Eye (tissue), 1 donor: ENCODE results near the gene OR2S2.
A peak's percentile ranks its signal among the peaks of the same experiment; 100 is the strongest.
"Not testable (repeated sequence)": the region's sequence is repeated elsewhere in the genome, so short reads cannot be mapped to it uniquely, and the experiment has no call there.

Experiments
- DNase-seq: peaks from one replicate; pipeline ENCODE4 v3.0.0-alpha.2; 2015

OR2S2 gene

DNA sequence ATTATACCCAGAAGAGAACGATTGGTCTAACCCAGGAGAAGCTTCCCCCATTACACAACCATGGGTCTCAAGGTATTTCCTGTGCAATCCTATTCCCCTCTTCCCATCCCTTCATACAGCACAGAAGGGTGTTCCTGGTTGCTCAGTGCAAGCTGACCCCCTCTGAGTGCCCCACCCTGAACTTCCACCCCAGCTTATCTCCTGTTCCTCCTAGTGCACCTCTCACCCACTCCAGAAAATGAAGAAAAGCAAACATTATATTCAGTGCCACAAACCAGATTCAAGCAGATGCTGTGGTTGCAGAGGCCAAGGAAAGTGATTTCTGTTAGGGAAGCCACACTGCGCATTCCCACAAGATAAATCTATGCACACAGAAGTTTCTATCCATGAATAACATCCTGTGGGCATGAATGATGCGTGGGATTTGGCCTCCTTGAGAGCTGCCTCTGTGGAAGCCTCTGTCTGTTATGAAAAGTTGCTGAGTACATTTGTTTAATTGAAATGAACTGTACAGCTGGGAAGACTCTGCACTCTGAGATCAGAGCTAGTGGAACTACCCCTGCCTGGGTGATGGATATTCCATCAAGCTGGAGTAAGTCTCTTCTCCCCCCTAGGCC is 2.2 kb upstream of the OR2S2 start:
- DNase-seq = no peak

GRCh38 chr9:35956651-35957050 is 1.3 kb downstream of the OR2S2 start:
- DNase-seq = no peak

- DNase-seq = peak; percentile 88
Observed at GRCh38 chr9:35954942-35955546, 2.9 kb downstream of the OR2S2 start.

GRCh38 chr9:35952526-35953191 is 5.3 kb downstream of the OR2S2 start:
- no peak for DNase-seq

- no peak for DNase-seq
Observed at GRCh38 chr9:35951736-35952135, 6.2 kb downstream of the OR2S2 start.

DNA sequence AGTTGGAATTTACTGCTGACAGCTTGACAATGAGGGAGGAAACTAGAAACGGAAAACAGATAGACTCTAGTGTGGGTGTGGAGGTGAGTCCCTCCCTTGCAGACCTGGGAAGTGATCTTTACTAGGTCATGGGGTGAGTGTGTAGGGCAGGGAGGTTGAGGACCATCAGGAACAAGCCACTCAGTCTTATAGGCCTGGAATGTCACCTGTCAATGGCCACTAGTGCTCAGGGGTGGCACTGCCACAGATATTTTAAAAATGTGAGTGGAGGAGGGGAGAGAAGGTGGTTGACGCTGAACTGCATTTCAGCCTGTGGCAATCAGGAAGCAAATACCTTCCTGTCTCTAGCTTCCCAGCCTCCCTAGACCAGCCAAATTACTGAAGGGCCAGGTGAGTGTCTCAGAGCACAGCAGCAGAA is 9.0 kb downstream of the OR2S2 start:
- DNase-seq = no peak

GRCh38 chr9:35948451-35948850 is 9.5 kb downstream of the OR2S2 start:
- no peak for DNase-seq

DNA sequence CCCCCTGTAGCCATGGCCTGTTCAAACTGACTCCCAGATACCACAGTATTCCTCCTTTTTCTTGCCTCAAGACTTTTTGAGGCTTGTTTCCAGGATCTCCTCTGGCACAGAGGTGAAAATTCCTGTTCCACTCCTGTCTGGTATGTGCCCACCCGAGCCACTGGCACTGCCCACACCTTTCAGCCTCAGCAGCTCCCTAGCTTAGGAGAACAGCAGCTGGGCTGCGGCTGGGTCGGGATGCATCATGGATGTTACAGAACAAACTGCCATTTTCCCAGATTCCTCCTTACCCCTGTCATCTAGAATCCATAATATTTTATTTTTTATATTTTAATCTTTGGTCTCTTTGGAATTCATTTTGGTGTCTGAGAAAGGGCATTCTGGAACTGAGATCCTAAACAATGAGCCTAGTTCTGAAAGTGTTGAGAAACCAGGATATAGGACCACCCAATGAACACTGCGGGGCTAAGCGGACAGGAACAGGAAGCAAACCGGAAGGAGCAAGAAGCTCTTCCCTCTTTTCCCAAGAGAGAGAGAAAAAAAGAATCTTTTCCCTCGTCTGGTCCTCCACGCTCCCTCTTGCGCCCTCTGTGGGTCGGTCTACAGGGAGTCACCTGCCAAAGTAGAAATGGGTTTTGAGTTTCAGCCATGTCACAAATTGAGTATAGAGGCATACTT is 12.5 kb downstream of the OR2S2 start:
- DNase-seq = peak; percentile 90

DNA sequence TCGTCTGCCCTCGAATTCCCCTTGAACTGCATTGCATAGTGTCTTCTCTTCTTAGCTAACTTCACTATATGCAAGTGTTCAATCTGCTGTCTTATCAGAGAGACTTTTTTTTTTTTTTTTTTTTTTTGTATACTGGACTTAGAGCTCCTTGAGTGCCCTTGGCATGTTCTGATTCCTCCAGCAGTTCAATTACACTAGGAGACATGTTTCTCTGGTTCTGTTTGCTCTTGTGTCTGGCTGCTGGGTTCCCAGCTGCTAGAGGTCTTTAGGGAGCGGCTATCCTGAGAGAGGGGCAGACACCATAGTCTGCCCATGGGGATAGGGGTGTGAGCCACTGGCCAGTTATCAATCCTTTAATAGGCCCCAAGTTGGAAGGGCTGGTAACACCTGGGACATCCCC is 13.1 kb downstream of the OR2S2 start:
- no peak for DNase-seq

DNA sequence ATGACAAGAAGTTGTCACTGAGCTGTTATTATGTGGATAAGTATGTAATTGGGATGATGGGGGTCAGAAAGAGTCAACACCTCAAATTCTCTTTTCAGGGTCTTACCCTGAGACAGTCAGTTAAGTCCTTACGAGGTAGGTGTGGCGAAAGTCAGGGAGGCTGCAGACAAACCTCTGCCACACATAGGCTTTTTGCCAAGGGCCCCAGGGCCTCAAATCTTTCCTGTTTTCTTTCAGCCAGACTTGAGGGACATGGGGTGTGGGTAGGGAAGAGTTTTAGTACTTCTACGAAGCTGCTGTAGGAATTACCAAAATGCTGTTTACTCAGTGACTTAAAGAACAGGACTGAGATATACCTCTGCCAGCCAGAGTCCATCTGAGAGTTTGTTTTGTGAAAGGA is 13.8 kb downstream of the OR2S2 start:
- no peak for DNase-seq

DNA sequence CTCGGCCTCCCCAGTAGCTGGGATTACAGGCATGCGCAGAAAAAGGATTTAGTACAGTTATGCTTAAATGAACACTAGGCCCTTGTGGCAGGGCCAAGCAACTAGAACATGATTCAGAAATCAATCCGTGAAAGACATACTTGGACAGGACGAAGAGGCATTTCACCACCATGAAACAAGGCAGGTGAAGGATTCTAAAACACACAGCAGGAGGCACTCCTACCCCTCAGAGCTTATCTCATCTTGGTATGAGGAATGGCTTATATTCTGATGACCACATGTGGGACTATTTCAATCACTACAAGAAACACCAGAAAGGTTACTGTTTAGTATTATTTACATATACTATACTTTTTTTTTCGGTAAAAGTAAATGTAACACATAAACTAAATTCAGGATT is 15.7 kb downstream of the OR2S2 start:
- no peak for DNase-seq

- DNase-seq = no peak
Observed at GRCh38 chr9:35940458-35941407, 17.2 kb downstream of the OR2S2 start.

DNA sequence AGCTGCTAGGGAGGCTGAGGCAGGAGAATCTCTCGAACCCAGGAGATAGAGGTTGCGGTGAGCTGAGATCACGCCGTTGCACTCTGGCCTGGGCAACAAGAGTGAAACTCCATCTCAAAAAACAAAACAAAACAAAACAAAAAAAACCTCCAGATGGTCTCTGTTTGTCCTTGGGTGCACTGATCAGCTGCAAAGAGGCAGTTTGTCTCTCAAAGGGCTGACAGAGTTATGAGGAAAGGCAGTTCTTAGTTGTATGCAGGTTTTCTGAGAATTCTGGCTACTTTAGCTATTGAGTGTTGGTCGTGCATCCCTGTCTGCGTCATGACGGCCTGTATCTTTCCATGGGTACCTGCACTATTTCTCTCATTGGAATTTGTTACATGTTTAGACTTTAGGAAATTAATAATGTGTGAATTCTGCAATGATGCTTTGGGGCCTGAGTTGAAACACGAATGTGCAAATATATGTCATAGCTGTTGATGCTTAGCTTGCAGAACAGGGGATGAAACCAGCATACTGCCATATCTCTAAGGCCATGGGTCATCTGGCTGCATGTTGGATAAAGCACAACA is 18.2 kb downstream of the OR2S2 start:
- DNase-seq = no peak

GRCh38 chr9:35938474-35939356 is 19.2 kb downstream of the OR2S2 start:
- DNase-seq = no peak

- no peak for DNase-seq
Observed at GRCh38 chr9:35937227-35937626, 20.7 kb downstream of the OR2S2 start.

GRCh38 chr9:35935755-35936509 is 22.0 kb downstream of the OR2S2 start:
- DNase-seq = no peak

DNA sequence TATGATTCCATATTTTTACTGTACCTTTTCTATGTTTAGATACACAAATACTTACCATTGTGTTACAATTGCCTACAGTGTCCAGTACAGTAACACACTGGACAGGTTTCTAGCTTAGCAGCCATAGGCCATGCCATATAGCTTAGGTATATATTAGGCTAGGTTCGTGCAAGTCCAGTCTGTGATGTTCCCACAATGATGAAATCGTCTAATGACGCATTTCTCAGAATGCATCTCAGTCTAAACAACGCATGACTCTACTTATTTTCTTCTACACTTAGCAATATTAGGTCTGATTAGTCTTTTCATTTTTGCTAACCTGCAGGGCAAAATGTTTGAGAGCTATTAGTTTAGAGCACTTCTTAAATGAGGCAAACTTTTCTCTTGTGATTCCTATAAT is 22.7 kb downstream of the OR2S2 start:
- no peak for DNase-seq

GRCh38 chr9:35934069-35934468 is 23.9 kb downstream of the OR2S2 start:
- DNase-seq = not testable (repeated sequence)

- DNase-seq = no peak
Observed at GRCh38 chr9:35933550-35934067, 24.3 kb downstream of the OR2S2 start.

- no peak for DNase-seq
Observed at GRCh38 chr9:35932735-35933134, 25.2 kb downstream of the OR2S2 start.
